B cell (primary cell): Measurements from ENCODE around the gene ZCRB1.

Experiments
- EZH2 ChIP-seq: IDR thresholded peaks from 2 replicates; pipeline ENCODE4 v1.6.1; 2012; ENCODE audit warnings: borderline replicate concordance, low read depth, mild to moderate bottlenecking, moderate library complexity, low read length; ENCODE audit not compliant: insufficient read depth, poor library complexity, severe bottlenecking
- TF ChIP-seq, protein P1 (sequence below): fragments of 200-600 bp; IDR thresholded peaks from one replicate; pipeline ENCODE4 v1.8.0; 2022; ENCODE audit warnings: antibody characterized with exemption, mild to moderate bottlenecking

- TF ChIP-seq, protein P1, sequence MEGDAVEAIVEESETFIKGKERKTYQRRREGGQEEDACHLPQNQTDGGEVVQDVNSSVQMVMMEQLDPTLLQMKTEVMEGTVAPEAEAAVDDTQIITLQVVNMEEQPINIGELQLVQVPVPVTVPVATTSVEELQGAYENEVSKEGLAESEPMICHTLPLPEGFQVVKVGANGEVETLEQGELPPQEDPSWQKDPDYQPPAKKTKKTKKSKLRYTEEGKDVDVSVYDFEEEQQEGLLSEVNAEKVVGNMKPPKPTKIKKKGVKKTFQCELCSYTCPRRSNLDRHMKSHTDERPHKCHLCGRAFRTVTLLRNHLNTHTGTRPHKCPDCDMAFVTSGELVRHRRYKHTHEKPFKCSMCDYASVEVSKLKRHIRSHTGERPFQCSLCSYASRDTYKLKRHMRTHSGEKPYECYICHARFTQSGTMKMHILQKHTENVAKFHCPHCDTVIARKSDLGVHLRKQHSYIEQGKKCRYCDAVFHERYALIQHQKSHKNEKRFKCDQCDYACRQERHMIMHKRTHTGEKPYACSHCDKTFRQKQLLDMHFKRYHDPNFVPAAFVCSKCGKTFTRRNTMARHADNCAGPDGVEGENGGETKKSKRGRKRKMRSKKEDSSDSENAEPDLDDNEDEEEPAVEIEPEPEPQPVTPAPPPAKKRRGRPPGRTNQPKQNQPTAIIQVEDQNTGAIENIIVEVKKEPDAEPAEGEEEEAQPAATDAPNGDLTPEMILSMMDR = no peak
- TF ChIP-seq EZH2 = no peak
These were observed 1.3 kb upstream of the ZCRB1 start for GRCh38 chr12:42327227-42327590.
